Gastrocnemius medialis (tissue), 4 donors: Measurements from ENCODE around the gene TBKBP1. TPM values are rescaled to one million over a fixed set of nuclear protein-coding genes. Genes with fewer than 3 reads are reported as not detected.

Experiments
- ATAC-seq, 2 donors: fragments of 150-250 bp; one replicate each; pipeline ENCODE4 v1.9.1; 2016
- DNase-seq, 2 donors: peaks; one replicate each; pipeline ENCODE4 v3.0.0-alpha.2; 2019
- H3K27ac ChIP-seq, 4 donors: fragments of 200-600 bp; sonication (generic); 1 replicate in 1 of 4; 2 replicates in 3 of 4; pipeline ENCODE4 v1.5.1; 2016 to 2018; ENCODE audit warnings: mild to moderate bottlenecking in 2 of 4, moderate library complexity in 1 of 4
- H3K27me3 ChIP-seq, 3 donors: fragments of 200-600 bp; sonication (generic) in 2 of 3; 1 replicate in 1 of 3; 2 replicates in 2 of 3; pipeline versions ENCODE4 v1.5.1 to v1.6.0; 2016 to 2019; ENCODE audit warnings: mild to moderate bottlenecking in 1 of 3, moderate library complexity in 1 of 3
- H3K36me3 ChIP-seq, 2 donors: fragments of 200-600 bp; sonication (generic) in 1 of 2; one replicate each; pipeline ENCODE4 v1.5.1; 2017 to 2018
- H3K4me1 ChIP-seq, 2 donors: fragments of 200-600 bp; sonication (generic) in 1 of 2; one replicate each; pipeline ENCODE4 v1.5.1; 2016 to 2017; ENCODE audit warnings: mild to moderate bottlenecking in 2 of 2
- H3K4me3 ChIP-seq, 4 donors: fragments of 200-600 bp; sonication (generic) in 3 of 4; 1 replicate in 1 of 4; 2 replicates in 3 of 4; pipeline ENCODE4 v1.5.1; 2016 to 2019; ENCODE audit warnings: mild to moderate bottlenecking in 2 of 4
- H3K9me3 ChIP-seq, 3 donors: fragments of 200-600 bp; sonication (generic) in 2 of 3; 1 replicate in 1 of 3; 2 replicates in 2 of 3; pipeline ENCODE4 v1.5.1; 2016 to 2019
- POLR2A ChIP-seq, 2 donors: fragments of 450-650 bp; IDR thresholded peaks; one replicate each; pipeline ENCODE4 v1.6.1; 2017; ENCODE audit warnings: antibody characterized with exemption in 2 of 2, mild to moderate bottlenecking in 2 of 2, moderate library complexity in 2 of 2
- in situ Hi-C, 4 donors: fragments of 200-750 bp; cut with MboI; loops; one replicate each; pipeline versions ENCODE4 v1.15.0 to v1.8.0; 2017; ENCODE audit warnings: low sequenced_read_pairs in 4 of 4
- intact Hi-C: fragments of 100-400 bp; cut with DNase I; formaldehyde crosslinking; loops from one replicate; pipeline ENCODE4 v1.15.1; 2023; ENCODE audit warnings: low total_unique reads
- total RNA-seq, 4 donors: library from RNA; depleted of rRNA; stranded (reverse); fragments of >200 nt; gene quantifications; one replicate each; pipeline versions ENCODE4 v1.1.0 to v1.2.3, GENCODE V29; 2016
- TF ChIP-seq, protein P1 (sequence below), 5 experiments: fragments of 450-650 bp in 3 of 5; fragments of 200-600 bp in 2 of 5; sonication (generic) in 2 of 5; IDR thresholded peaks in 4 of 5; conservative IDR thresholded peaks in 1 of 5; 1 replicate in 4 of 5; 2 replicates in 1 of 5; pipeline ENCODE4 v1.5.1; 2016 to 2019; ENCODE audit warnings: antibody characterized with exemption in 5 of 5, mild to moderate bottlenecking in 3 of 5, moderate library complexity in 3 of 5

TBKBP1 gene
- total RNA-seq, 4 donors from 2014 or later = 15.9 to 28.0 (median 23.0) TPM

DNA sequence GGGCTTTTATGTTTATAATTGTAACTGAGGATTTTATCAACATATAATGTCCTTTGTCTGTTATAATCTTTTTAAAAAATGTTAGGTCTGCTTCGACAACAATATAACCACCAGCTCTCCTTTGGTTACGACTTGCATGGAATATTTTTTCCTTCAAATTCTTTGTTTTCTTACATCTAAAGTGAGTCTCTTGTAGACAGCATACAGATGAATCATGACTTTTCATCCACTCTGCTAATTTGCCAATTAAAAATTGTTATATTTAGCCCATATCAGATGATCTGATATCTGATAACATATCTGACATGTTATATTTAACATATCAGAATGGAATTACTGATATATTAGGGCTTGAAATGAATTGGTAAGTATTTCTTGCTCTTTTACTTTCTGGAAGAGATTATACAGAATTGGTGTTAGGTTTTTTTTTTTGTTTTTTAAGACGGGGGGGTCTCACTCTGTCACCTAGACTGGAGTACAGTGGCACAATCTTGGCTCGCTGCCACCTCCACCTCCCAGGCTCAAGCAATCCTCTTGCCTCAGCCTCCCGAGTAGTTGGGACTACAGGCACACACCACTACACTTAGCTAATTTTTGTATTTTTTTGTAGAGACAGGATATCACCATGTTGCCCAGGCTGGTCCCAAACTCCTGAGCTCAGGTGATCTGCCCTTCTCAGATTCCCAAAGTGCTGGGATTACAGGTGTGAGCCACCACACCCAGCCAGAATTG, 66.6 kb downstream of the TBKBP1 start:
- no peak for TF ChIP-seq POLR2A (IDR thresholded peaks at IDR 0.05)
- TF ChIP-seq, protein P1, sequence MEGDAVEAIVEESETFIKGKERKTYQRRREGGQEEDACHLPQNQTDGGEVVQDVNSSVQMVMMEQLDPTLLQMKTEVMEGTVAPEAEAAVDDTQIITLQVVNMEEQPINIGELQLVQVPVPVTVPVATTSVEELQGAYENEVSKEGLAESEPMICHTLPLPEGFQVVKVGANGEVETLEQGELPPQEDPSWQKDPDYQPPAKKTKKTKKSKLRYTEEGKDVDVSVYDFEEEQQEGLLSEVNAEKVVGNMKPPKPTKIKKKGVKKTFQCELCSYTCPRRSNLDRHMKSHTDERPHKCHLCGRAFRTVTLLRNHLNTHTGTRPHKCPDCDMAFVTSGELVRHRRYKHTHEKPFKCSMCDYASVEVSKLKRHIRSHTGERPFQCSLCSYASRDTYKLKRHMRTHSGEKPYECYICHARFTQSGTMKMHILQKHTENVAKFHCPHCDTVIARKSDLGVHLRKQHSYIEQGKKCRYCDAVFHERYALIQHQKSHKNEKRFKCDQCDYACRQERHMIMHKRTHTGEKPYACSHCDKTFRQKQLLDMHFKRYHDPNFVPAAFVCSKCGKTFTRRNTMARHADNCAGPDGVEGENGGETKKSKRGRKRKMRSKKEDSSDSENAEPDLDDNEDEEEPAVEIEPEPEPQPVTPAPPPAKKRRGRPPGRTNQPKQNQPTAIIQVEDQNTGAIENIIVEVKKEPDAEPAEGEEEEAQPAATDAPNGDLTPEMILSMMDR (IDR thresholded peaks at IDR 0.05 in 4 of 5, conservative IDR thresholded peaks at IDR 0.05 in 1 of 5) = no peak
- ATAC-seq (no peak), DNase-seq (no peak)
- intact Hi-C loops = no loop called here
- no peaks in the 10 kb centered on the region for H3K4me1 ChIP-seq
- no peaks in the 10 kb centered on the region for H3K9me3 ChIP-seq
- peaks cover 3 to 21% (median 7%) of the 10 kb centered on the region in 3 donors for H3K27me3 ChIP-seq
- H3K4me3 ChIP-seq = no peak overlapping the region
- H3K27ac ChIP-seq = no peak overlapping the region
- no peaks in the 10 kb centered on the region for H3K36me3 ChIP-seq
- in situ Hi-C loops = no loop called here

Other genes starting within 250 kb of the TBKBP1 start
- 100 to 1,000 TPM; 116 to 186 (median 157) TPM for gene NPEPPS, start 163.1 kb upstream of the TBKBP1 start, total RNA-seq
- gene KPNB1, start 44.2 kb upstream of the TBKBP1 start, total RNA-seq = 100 to 1,000 TPM; 170 to 238 (median 211) TPM
- 1 to 10 TPM in 1 of 4 donors, under 1 TPM in 1, not detected in 2; 0.98 to 3.3 TPM for gene TBX21, start 39.1 kb downstream of the TBKBP1 start, total RNA-seq
- gene OSBPL7, start 127.6 kb downstream of the TBKBP1 start, total RNA-seq = 1 to 10 TPM in 3 of 4 donors, under 1 TPM in 1; 0.89 to 4.6 (median 1.6) TPM
- 10 to 100 TPM; 38.6 to 76.5 (median 49.6) TPM for gene MRPL10, start 137.4 kb downstream of the TBKBP1 start, total RNA-seq
- under 1 TPM in 1 of 4 donors, not detected in 3; 0.20 TPM for gene LRRC46, start 137.5 kb downstream of the TBKBP1 start, total RNA-seq
- gene SCRN2, start 147.1 kb downstream of the TBKBP1 start, total RNA-seq = 10 to 100 TPM; 11.0 to 22.3 (median 16.8) TPM
- gene SP6, start 157.0 kb downstream of the TBKBP1 start, total RNA-seq = under 1 TPM in 1 of 4 donors, not detected in 3; 0.16 TPM
- 10 to 100 TPM in 1 of 4 donors, 1 to 10 TPM in 3; 5.5 to 28.6 (median 7.0) TPM for gene SP2, start 202.1 kb downstream of the TBKBP1 start, total RNA-seq
- gene PNPO, start 247.4 kb downstream of the TBKBP1 start, total RNA-seq = 10 to 100 TPM; 27.9 to 64.0 (median 41.5) TPM